Endothelial cell (in vitro differentiated cells): ENCODE results near the gene ART3. TPM values are rescaled to one million over a fixed set of nuclear protein-coding genes. Genes with fewer than 3 reads are reported as not detected.

Experiments
- DNase-seq: peaks from one replicate; pipeline ENCODE4 v3.0.0; 2021; ENCODE audit warnings: low spot score
- H3K27ac Mint-ChIP-seq: one replicate; pipeline ENCODE4 v1.8.0; 2021; ENCODE audit warnings: mixed read lengths, inconsistent platforms; ENCODE audit not compliant: unreplicated experiment
- H3K27me3 Mint-ChIP-seq: one replicate; pipeline ENCODE4 v1.8.0; 2021; ENCODE audit warnings: mild to moderate bottlenecking, moderate library complexity, mixed read lengths, inconsistent platforms; ENCODE audit not compliant: unreplicated experiment
- H3K36me3 Mint-ChIP-seq: one replicate; pipeline ENCODE4 v1.8.0; 2021; ENCODE audit warnings: mild to moderate bottlenecking, low read depth, mixed read lengths, inconsistent platforms; ENCODE audit not compliant: unreplicated experiment
- H3K4me1 Mint-ChIP-seq: one replicate; pipeline ENCODE4 v1.8.0; 2021; ENCODE audit warnings: mild to moderate bottlenecking, mixed read lengths, inconsistent platforms; ENCODE audit not compliant: unreplicated experiment
- H3K4me3 Mint-ChIP-seq: one replicate; pipeline ENCODE4 v1.8.0; 2021; ENCODE audit warnings: mild to moderate bottlenecking, mixed read lengths, inconsistent platforms; ENCODE audit not compliant: unreplicated experiment
- H3K9me3 Mint-ChIP-seq: one replicate; pipeline ENCODE4 v1.8.0; 2021; ENCODE audit warnings: mixed read lengths, inconsistent platforms; ENCODE audit not compliant: unreplicated experiment
- total RNA-seq: library from RNA; stranded (reverse); fragmentation: NEBNext Ultra II Directional; extraction: Animal tissue kit (Norgen Biotek cat#: 25700); gene quantifications from one replicate; pipeline ENCODE4 v1.2.1, GENCODE V29; 2021; ENCODE audit not compliant: unreplicated experiment
- TF ChIP-seq, protein P1 (sequence below): fragments of 200-600 bp; sonication (generic); IDR thresholded peaks from one replicate; pipeline ENCODE4 v1.5.0; 2021; ENCODE audit warnings: antibody characterized with exemption; ENCODE audit not compliant: unreplicated experiment

The ART3 gene
- total RNA-seq, 1 donor from 2014 or later = not detected

DNA sequence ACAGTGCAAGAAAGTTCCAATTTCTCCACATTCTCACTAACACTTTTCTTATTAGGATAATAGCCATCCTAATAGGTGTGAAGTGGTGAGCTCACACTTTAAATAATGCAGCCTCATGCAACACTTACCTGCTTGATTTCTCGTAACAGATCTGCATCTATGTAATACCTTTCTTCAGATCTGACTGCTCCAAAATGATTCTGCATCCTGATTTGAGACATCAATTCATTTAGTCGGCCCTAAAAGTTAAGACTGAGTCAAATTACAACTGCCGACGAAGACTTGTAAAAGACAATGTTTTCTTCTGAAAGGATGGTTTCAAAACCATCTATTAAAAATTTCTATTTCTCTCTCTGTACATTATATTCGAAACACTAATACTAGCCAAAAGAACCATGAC is 43.0 kb downstream of the ART3 start:
- Mint-ChIP-seq H3K27ac (no peak overlapping the region), H3K4me1 (no peaks in the 10 kb centered on the region), H3K9me3 (no peaks in the 10 kb centered on the region), H3K27me3 (no peaks in the 10 kb centered on the region), H3K36me3 (peaks cover 40% of the 10 kb centered on the region), H3K4me3 (peak overlapping the region; percentile 30)
- TF ChIP-seq, protein P1, sequence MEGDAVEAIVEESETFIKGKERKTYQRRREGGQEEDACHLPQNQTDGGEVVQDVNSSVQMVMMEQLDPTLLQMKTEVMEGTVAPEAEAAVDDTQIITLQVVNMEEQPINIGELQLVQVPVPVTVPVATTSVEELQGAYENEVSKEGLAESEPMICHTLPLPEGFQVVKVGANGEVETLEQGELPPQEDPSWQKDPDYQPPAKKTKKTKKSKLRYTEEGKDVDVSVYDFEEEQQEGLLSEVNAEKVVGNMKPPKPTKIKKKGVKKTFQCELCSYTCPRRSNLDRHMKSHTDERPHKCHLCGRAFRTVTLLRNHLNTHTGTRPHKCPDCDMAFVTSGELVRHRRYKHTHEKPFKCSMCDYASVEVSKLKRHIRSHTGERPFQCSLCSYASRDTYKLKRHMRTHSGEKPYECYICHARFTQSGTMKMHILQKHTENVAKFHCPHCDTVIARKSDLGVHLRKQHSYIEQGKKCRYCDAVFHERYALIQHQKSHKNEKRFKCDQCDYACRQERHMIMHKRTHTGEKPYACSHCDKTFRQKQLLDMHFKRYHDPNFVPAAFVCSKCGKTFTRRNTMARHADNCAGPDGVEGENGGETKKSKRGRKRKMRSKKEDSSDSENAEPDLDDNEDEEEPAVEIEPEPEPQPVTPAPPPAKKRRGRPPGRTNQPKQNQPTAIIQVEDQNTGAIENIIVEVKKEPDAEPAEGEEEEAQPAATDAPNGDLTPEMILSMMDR = no peak
- no peak for DNase-seq

DNA sequence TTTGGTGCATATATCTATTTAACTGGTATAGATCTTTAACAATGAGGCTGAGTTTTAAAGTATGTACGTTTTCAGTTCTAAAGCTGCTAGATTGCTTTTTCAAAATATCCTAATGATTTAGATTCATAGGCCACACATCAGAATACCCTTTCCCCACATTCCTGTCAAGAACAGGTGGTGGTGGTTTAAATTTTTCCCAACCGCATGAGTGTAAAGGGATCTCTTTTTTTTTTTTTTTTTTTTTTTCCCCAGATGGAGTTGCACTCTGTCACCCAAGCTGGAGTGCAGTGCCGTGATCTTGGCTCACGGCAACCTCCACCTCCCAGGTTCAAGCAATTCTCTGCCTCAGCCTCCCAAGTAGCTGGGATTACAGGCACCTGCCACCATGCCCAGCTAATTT is 45.7 kb downstream of the ART3 start:
- no peaks in the 10 kb centered on the region for H3K9me3 Mint-ChIP-seq

DNA sequence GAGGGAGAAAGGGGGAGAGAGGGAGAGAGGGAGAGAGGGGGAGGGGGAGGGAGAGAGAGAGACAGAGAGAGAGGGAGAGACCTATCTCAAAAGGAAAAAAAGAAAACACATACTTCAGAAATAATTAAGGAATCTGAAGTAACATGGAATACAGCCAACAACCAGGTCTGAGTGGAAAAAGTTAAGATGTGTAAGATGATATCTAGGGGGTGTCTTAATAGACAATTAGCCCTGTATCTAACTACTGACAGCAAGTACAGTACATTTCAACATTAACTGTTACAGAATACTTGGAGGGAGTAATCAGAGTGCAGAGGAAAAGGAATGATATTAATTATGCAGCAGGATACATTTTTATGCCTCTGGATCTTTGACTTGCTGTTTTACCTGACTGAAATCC is 51.3 kb downstream of the ART3 start:
- TF ChIP-seq, protein P1 = no peak
- DNase-seq = no peak
- Mint-ChIP-seq H3K27ac (no peak overlapping the region), H3K4me1 (no peaks in the 10 kb centered on the region), H3K4me3 (no peak overlapping the region), H3K36me3 (peaks cover 31% of the 10 kb centered on the region), H3K9me3 (no peaks in the 10 kb centered on the region), H3K27me3 (peaks cover 2% of the 10 kb centered on the region)

More for the DNA sequence above, 45.7 kb downstream of the ART3 start:
- Mint-ChIP-seq H3K36me3 (peaks cover 35% of the 10 kb centered on the region), H3K27ac (no peak overlapping the region), H3K4me3 (no peak overlapping the region), H3K4me1 (no peaks in the 10 kb centered on the region), H3K27me3 (no peaks in the 10 kb centered on the region)
- DNase-seq = no peak
- TF ChIP-seq, protein P1 = no peak

DNA sequence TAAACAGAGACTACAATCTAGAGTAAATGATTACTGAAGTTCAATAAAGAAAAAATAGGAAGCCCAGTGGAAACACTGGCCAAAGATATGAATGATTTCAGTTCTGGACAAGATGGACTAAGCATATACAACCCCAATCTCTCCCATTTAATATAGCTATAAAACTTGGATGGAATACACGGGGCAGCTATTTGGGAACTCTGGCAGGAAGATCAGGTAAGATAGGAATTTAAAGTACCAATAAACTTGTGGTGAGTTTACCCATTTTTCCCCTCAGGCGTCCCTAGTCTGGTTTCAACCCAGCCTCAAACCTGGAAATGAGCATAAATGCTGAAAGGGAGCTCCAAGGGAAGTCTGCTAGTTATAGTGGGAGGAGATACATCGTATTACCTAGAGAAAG is 53.2 kb downstream of the ART3 start:
- no peaks in the 10 kb centered on the region for H3K9me3 Mint-ChIP-seq
- H3K36me3 Mint-ChIP-seq = peaks cover 24% of the 10 kb centered on the region

DNA sequence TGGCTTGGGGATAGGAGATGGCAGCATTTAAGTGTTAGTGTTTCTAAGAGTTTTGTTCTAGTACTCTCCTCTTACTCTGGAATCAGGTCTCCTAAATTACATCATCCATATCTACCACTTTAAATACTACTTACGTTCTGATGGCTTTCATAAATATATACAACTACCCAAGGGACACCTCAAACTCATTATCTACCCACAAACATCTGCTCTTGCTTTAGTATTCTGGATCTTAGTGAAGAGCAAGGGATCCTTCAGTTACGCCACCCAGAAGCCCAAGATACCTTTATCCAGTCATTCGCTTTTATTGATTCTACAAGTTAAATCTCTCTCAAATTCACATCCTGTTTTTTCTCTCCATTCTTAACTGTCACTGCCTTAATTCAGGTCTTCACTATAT is 66.7 kb downstream of the ART3 start:
- Mint-ChIP-seq H3K36me3 (peaks cover 21% of the 10 kb centered on the region), H3K4me3 (no peak overlapping the region)
- DNase-seq = no peak

More for the DNA sequence above, 53.2 kb downstream of the ART3 start:
- H3K4me3 Mint-ChIP-seq = peak overlapping the region; percentile 60
- no peak overlapping the region for H3K27ac Mint-ChIP-seq
- TF ChIP-seq, protein P1 = no peak
- no peak for DNase-seq
- peaks cover 2% of the 10 kb centered on the region for H3K27me3 Mint-ChIP-seq
- H3K4me1 Mint-ChIP-seq = no peaks in the 10 kb centered on the region

More for the DNA sequence above, 66.7 kb downstream of the ART3 start:
- TF ChIP-seq, protein P1 = no peak
- Mint-ChIP-seq H3K4me1 (no peaks in the 10 kb centered on the region), H3K27me3 (no peaks in the 10 kb centered on the region), H3K9me3 (no peaks in the 10 kb centered on the region), H3K27ac (no peak overlapping the region)
